Kidney epithelial cell (primary cell): ENCODE data around the gene MIOS. TPM values are rescaled to one million over a fixed set of nuclear protein-coding genes. Genes with fewer than 3 reads are reported as not detected.

Experiments used
- DNase-seq: peaks from one replicate; pipeline ENCODE4 v3.0.0-alpha.2; 2010; ENCODE audit warnings: low read depth
- H3K27me3 ChIP-seq: 2 replicates; pipeline ENCODE4 v1.6.0; 2011; ENCODE audit warnings: low read length; ENCODE audit not compliant: control insufficient read depth, insufficient read depth
- H3K36me3 ChIP-seq: 2 replicates; pipeline ENCODE4 v1.5.1; 2011; ENCODE audit warnings: low read length; ENCODE audit not compliant: control insufficient read depth, insufficient read depth
- H3K4me3 ChIP-seq: 2 replicates; pipeline ENCODE4 v1.5.1; 2011; ENCODE audit warnings: low read depth, mild to moderate bottlenecking, control low read depth, low read length
- total RNA-seq: library from RNA; depleted of rRNA; stranded (reverse); fragments of >200 nt; gene quantifications from 2 replicates; pipeline ENCODE4 v1.2.3, GENCODE V29; 2015
- TF ChIP-seq, protein P1 (sequence below): IDR thresholded peaks from 2 replicates; pipeline ENCODE4 v1.5.1; 2011; ENCODE audit warnings: mild to moderate bottlenecking, moderate library complexity, low read length, control low read depth, inconsistent platforms; ENCODE audit not compliant: insufficient read depth, poor library complexity, severe bottlenecking

The MIOS gene
- total RNA-seq, 1 donor from 2014 or later = 41.9 TPM

DNA sequence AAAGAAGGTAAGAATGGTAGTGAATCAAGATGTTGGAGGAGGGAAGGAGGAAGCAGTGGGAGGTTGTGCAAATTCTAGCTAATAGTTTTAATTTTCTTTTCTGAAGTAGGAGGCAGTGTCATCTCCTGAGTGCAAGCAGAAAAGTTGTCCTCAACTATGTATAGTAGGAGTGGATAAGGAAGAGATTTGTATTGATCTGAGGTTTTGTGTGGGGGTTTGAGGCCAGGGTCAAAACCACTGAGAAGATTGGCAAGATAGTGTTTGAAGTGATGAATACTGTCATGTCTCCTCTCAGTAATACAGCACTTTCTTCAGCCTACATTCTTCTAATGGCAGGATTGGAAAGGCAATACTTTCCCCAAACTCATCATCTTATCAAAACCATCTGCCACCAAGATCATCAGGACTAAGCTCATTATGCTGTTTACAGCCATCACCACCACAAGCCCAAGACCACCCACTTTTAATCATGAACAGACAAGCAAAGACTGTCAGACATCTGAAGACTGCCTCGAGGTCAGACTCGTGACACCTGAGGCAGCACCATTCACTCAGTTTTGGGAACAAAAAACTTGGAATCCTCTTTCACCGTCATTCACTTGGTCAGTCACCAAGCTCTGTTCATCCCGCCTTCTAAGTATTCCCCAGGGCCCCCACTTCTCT is 1.5 kb upstream of the MIOS start:
- Histone ChIP-seq H3K4me3 (no peak overlapping the region), H3K27me3 (no peaks in the 10 kb centered on the region), H3K36me3 (no peaks in the 10 kb centered on the region)
- DNase-seq = no peak
- TF ChIP-seq, protein P1, sequence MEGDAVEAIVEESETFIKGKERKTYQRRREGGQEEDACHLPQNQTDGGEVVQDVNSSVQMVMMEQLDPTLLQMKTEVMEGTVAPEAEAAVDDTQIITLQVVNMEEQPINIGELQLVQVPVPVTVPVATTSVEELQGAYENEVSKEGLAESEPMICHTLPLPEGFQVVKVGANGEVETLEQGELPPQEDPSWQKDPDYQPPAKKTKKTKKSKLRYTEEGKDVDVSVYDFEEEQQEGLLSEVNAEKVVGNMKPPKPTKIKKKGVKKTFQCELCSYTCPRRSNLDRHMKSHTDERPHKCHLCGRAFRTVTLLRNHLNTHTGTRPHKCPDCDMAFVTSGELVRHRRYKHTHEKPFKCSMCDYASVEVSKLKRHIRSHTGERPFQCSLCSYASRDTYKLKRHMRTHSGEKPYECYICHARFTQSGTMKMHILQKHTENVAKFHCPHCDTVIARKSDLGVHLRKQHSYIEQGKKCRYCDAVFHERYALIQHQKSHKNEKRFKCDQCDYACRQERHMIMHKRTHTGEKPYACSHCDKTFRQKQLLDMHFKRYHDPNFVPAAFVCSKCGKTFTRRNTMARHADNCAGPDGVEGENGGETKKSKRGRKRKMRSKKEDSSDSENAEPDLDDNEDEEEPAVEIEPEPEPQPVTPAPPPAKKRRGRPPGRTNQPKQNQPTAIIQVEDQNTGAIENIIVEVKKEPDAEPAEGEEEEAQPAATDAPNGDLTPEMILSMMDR = no peak

DNA sequence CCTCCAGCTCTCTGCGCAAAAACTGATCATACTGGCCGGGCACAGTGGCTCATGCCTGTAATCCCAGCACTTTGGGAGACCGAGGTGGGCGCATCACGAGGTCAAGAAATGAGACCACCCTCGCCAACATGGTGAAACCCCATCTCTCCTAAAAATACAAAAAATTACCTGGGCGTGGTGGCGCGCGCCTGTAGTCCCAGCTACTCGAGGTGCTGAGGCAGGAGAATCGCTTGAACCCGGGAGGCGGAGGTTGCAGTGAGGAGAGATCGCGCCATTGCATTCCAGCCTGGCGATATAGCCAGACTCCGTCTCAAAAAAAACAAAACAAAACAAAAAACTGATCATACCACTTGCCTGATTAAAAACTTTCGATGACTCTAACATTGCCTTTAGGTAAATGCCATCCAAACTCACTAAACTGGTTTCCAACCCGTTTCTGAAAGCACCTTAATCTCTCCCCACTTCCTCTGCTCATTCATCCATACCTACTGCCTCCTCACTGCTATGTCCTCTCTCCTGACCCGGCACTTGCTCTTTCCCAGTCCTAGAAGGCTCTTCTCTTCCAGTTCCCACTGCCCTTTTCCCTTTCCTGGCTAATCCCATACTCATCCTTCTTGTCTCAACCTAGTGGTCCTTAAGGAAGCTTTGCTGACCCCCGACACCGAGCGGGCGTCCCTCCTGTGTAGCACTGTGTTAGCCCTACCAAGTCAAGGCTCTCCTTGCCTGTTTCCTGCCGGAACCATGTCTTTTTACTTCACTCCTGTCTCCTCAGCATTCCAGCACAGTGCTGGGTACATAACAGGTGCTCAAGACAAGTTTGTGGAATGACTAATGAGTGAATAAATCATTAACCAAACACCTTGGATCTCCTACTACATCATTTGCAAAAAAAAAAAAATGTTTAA is 686 bp upstream of the MIOS start:
- peak overlapping the region; percentile 52 for H3K4me3 ChIP-seq
- peak; percentile 65 for DNase-seq
- H3K36me3 ChIP-seq = no peaks in the 10 kb centered on the region
- TF ChIP-seq, protein P1 = no peak
- H3K27me3 ChIP-seq = no peaks in the 10 kb centered on the region

GRCh38 chr7:7567898-7568531 is 1.3 kb downstream of the MIOS start:
- no peaks in the 10 kb centered on the region for H3K36me3 ChIP-seq
- peak overlapping the region; percentile 52 for H3K4me3 ChIP-seq
- no peak for DNase-seq
- TF ChIP-seq, protein P1 = no peak
- H3K27me3 ChIP-seq = no peaks in the 10 kb centered on the region

GRCh38 chr7:7568553-7568952 is 1.9 kb downstream of the MIOS start:
- TF ChIP-seq, protein P1 = no peak
- Histone ChIP-seq H3K27me3 (no peaks in the 10 kb centered on the region), H3K4me3 (peak overlapping the region; percentile 52), H3K36me3 (no peaks in the 10 kb centered on the region)
- no peak for DNase-seq

GRCh38 chr7:7569081-7569527 is 2.4 kb downstream of the MIOS start:
- DNase-seq = no peak
- H3K27me3 ChIP-seq = no peaks in the 10 kb centered on the region
- H3K4me3 ChIP-seq = no peak overlapping the region
- no peaks in the 10 kb centered on the region for H3K36me3 ChIP-seq
- TF ChIP-seq, protein P1 = no peak
